RWPE1 (cell line): ENCODE data around the gene VMO1.

Source experiments
- CTCF ChIA-PET: fragments of 350-600 bp; sonication (Branson Sonifier 250); formaldehyde crosslinking; extraction: SDS; loops from one replicate; lab custom pipeline; 2021; lab: Yijun Ruan, JAX
- POLR2A ChIA-PET: fragments of 400-600 bp; formaldehyde crosslinking; extraction: SDS; loops from one replicate; lab custom pipeline; 2020; ENCODE audit warnings: antibody characterized with exemption; ENCODE audit not compliant: low non-redundant PET; lab: Yijun Ruan, JAX
- DNase-seq: peaks from one replicate; pipeline ENCODE4 v3.0.0; 2012; ENCODE audit warnings: low spot score
- H3K27ac ChIP-seq: fragments of 450-650 bp; 2 replicates; pipeline ENCODE4 v1.5.1; 2017
- CTCF ChIP-seq: fragments of 450-650 bp; conservative IDR thresholded peaks from 2 replicates; pipeline ENCODE4 v1.5.1; 2017; ENCODE audit warnings: low read depth, mild to moderate bottlenecking

The VMO1 gene

GRCh38 chr17:4782652-4783051 is 3.5 kb downstream of the VMO1 start:
- ChIA-PET POLR2A (no interaction called here), CTCF (interaction anchor here (0.5 to 0.8 kb wide), 2 partner anchors 25 to 279 kb away, joined by 5 read pairs; no protein-coding TSS in a partner anchor)
- DNase-seq, result no peak
- H3K27ac ChIP-seq, result no peak overlapping the region
- TF ChIP-seq CTCF, result no peak

DNA sequence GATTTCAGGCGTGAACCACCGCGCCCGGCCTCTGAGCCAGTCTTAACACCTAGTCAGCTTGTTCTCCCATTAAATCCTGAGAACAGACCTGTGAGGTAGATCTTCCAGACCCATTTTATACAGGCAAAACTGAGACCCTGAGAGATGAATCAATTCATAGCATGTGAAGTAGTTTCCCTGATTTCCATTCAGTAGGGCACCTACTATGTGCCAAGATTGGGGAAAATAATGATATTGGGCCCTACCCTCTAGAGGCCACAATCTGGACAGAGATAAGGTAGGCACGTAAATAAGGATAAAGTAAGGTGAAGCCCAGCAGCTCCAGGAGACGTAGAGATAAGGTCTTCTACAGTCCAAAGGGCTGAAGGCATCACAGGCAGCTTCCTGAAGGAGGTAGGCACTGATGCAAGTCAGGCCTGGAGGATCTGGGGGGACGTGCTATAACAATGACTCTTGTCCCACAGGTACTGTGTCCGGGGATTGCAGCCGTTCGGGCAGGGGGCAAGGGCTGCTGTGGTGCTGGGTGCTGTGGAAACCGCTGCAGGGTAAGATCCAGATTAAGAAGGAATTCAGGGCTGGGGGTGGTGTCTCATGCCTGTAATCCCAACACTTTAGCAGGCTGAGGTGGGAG is 5.7 kb downstream of the VMO1 start:
- no peak for DNase-seq
- ChIA-PET POLR2A (interaction anchor here (0.6 kb wide), 1 partner anchor 104 kb away, joined by 3 read pairs; no protein-coding TSS in a partner anchor), CTCF (interaction anchor here (2.2 kb wide), 1 partner anchor 122 kb away, joined by 9 read pairs; the partner anchor contains the start of gene CHRNE)
- TF ChIP-seq CTCF, result no peak
- H3K27ac ChIP-seq, result no peak overlapping the region

- CTCF ChIA-PET, result interaction anchor here (1.3 kb wide), 1 partner anchor 12 kb away, joined by 5 read pairs; no protein-coding TSS in a partner anchor
- no peak overlapping the region for H3K27ac ChIP-seq
- no peak for TF ChIP-seq CTCF
- DNase-seq, result no peak
- POLR2A ChIA-PET, result no interaction called here
Observed at GRCh38 chr17:4777969-4778760, 8.0 kb downstream of the VMO1 start.

DNA sequence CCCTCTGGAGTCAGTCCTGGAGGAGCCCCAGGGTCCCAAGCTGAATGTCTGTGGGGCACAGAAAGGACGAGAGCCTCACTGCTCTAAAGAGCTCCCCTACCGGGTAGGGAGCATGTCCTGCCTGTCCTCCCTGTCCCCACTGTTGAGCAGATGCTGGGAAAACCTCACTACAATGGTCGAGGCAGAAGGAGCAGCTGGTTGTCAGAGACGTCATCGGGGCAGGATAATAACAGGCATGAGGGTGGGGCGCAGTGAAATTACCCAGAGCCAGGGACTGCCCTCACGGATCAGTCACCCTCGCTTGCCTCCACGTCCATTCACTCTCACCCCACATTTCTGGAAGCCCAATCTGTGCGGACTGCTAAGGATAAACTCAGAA is 13.9 kb downstream of the VMO1 start:
- POLR2A ChIA-PET, result no interaction called here
- CTCF ChIA-PET, result interaction anchor here (0.6 to 0.8 kb wide), 3 partner anchors 17 to 206 kb away, joined by 3 to 4 read pairs (median 3); partner anchors contain the start of gene CHRNE
- no peak overlapping the region for H3K27ac ChIP-seq
- no peak for DNase-seq
- no peak for TF ChIP-seq CTCF

DNA sequence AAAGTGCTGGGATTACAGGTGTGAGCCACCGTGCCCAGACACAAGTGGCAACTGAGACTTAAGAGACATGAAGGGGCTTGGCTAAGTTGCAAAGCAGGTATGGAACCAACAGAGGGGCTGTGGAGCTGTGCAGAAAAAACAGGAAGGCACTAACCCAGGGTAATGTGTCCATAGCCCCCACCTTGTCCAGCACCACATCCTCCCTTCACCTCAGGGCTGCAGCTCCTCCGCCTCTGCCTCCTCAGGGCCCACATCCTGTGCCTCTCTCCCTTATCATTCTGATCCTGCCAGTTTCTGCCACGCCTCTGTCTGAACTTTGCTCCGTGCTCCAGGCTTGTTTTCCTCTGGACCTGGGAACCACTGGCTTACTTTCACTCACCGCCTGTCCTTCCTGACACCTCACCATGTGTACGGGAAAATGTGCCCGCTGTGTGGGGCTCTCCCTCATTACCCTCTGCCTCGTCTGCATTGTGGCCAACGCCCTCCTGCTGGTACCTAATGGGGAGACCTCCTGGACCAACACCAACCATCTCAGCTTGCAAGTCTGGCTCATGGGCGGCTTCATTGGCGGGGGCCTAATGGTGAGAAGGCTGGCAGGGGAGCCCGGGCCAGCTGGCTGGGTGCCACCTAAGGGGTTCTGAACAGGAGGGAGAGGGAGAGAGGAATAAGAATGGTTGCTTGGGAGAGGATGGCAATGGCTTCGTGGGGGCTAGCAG is 14.5 kb downstream of the VMO1 start, which contains the start of gene TM4SF5:
Gene TM4SF5, plus strand, starts transcription at position 368 of the 716 bp plus-strand sequence. Its CDS starts 37 bp downstream, at position 405.
- POLR2A ChIA-PET, result no interaction called here
- DNase-seq, result no peak
- no peak within 1 kb of the TSS for H3K27ac ChIP-seq
- TF ChIP-seq CTCF, result no peak
- CTCF ChIA-PET, result interaction anchor here (0.6 to 0.8 kb wide), 3 partner anchors 18 to 205 kb away, joined by 3 to 4 read pairs (median 3); partner anchors contain the start of gene CHRNE

DNA sequence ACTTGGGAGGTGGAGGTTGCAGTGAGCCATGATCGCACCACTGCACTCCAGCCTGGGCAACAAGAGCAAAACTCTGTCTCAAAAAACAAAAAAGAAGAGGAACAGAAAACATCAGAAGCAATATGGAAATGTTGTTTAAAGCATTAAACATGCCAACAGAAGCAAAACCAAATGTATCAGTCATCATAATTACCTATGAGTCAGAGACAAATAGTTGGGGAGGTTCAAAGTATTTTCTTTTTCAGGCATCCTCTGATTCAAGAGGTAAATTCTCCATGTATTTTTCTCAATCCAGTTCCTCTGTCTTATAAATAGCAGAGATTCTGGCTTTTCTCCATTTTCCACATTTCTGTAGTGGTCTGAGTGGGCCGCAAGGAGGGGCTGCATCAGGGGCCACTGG is 16.5 kb downstream of the VMO1 start:
- DNase-seq, result peak; percentile 59
- no peak overlapping the region for H3K27ac ChIP-seq
- ChIA-PET POLR2A (interaction anchor here (0.6 kb wide), 1 partner anchor 26 kb away, joined by 3 read pairs; the partner anchor contains the start of gene PSMB6), CTCF (interaction anchor here (0.7 kb wide), 1 partner anchor 203 kb away, joined by 4 read pairs; no protein-coding TSS in a partner anchor)
- no peak for TF ChIP-seq CTCF
